HG03457 (cell line): ENCODE data around the gene DBH.

Experiments used
- ATAC-seq: cut with Tn5 transposase; IDR thresholded peaks from one replicate; pipeline ENCODE4 v1.9.1; 2021; ENCODE audit warnings: moderate number of reproducible peaks; ENCODE audit not compliant: unreplicated experiment

The DBH gene

GRCh38 chr9:133641861-133642595 is 5.9 kb downstream of the DBH start:
- no peak for ATAC-seq

- no peak for ATAC-seq
These were observed 6.7 kb downstream of the DBH start for GRCh38 chr9:133642708-133643361.

DNA sequence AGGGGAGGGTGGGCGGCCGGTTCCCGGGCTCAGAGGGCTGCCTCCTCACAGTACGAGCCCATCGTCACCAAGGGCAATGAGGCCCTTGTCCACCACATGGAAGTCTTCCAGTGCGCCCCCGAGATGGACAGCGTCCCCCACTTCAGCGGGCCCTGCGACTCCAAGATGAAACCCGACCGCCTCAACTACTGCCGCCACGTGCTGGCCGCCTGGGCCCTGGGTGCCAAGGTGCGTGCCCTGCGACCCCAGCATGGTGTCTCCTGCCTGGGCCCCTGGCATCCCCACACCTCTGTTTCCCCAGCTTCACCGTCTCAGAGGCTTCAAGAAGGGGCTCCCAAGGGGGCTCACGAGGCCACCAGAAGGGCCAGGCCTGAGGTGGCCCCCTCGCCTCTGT is 7.2 kb downstream of the DBH start:
- ATAC-seq = no peak

GRCh38 chr9:133643978-133644760 is 8.0 kb downstream of the DBH start:
- ATAC-seq = no peak

DNA sequence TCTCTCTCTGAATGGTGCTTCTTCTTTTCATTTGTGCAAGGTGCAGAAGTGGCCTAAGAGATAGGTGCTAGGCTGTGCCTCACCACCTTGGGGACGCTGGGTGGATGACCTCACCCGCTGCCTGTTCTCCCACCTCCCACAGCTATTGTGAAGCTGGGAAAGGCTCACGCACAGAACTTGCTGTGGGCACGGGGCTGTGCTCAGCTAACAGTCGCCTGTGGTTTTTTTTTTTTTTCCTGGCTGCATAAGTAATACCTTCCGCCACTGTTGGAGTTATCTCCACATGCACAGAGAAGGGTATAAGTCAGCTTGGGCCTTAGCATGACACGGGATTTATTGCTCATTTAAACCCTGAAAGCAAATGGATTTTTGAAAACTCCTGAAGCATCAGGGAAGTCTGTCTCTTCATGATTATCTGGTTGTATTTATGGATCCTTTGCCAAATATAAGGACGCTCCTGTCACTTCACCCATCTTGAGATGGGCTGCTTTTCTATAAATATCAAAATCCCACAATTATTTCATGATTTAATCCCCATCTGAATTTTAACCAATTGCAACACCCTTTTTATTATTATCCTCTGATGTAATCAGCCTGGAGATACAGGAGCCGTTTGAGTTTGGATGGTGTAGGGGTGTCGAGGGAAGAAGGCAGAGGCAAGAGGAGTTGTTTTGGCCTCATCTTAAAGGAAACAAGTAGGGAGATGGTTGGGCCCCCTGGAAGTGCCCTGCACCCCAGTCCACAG is 9.0 kb downstream of the DBH start:
- ATAC-seq = no peak

DNA sequence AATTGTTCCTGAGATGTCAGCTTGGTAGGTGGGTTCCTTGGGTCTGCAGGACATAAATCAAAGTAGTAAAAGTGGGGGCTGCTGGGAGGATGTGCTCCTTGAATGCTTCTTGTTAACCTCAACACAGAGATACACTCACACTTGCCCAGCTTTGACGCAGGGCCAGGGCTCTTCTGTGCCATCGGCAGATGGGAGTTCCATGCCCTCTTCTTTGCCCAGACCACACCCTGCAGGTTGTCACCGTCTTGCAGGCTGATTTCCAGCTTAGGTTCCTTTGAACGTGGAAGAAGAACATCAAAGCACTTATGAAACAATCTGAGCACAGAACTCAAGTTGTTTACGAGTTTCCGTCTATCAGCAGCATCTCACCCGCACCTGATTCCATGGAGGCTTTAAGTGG is 11.0 kb downstream of the DBH start:
- no peak for ATAC-seq

DNA sequence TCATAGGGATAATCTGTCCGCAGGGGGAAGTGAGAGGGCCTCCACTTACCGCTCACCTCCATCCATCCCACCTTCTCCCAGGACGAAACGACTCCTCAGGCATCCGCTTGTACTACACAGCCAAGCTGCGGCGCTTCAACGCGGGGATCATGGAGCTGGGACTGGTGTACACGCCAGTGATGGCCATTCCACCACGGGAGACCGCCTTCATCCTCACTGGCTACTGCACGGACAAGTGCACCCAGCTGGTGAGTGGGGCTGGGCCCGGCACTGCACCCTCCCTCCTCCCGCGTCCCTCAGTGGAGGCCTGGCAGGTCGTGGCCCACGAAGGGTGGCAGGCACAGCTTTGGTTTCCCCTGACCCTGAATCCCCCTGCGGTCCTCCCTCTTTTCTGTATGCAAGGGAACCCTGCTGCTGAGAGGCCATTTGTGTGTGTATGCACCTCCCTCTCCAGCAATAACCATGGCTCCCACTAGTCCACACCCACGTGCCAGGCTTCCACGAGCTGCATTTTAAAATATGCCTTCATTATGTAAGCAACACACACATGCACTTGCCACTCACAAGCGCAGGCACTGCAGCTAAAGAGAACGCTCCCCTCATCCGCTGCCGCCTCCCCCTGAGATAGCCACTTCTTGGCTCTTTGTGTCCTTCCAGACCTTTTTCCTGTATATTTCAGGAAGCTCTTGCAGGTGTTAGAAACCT is 11.8 kb downstream of the DBH start:
- ATAC-seq = no peak

DNA sequence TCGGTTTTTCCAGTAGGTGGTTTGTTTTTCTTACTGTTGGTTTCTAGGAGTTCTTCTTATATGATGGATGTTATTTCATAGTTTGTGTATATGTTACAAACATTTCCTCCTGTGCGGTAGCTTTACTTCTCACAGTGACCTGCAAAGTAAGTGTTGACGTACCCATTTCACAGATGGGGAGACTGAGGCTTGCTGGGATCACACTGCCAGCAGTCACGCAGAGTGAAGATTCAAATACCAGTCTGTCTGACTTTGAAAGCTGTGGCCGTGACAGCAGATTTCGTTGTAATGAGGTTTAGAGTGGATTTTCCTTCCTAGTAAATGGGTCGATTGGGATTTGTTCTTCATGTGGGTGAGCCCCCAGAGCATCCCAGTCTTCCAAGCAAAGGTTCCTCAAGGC is 13.0 kb downstream of the DBH start:
- ATAC-seq = no peak

- no peak for ATAC-seq
These were observed 13.9 kb downstream of the DBH start for GRCh38 chr9:133650026-133650425.

DNA sequence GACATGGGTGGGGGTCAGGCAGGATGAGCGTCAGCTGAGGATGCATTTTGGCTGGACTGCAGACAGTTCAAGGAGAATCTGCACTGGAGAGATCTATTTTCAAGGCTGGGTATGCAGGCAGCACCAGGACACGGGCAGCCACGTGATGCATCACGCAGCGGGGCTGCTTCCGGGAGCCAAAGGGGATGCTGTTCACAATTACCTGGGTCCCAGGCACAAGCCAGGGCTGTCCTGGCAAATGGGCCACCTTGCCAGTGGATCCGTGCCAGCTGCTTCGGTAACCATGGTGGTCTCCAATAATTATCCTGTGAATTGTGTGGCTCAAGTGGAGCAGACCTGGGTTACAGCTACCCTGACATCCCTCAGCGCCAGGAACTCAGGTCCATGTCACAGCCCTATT is 17.5 kb downstream of the DBH start:
- ATAC-seq = no peak

- ATAC-seq = no peak
These were observed 18.8 kb downstream of the DBH start for GRCh38 chr9:133654736-133655657.

DNA sequence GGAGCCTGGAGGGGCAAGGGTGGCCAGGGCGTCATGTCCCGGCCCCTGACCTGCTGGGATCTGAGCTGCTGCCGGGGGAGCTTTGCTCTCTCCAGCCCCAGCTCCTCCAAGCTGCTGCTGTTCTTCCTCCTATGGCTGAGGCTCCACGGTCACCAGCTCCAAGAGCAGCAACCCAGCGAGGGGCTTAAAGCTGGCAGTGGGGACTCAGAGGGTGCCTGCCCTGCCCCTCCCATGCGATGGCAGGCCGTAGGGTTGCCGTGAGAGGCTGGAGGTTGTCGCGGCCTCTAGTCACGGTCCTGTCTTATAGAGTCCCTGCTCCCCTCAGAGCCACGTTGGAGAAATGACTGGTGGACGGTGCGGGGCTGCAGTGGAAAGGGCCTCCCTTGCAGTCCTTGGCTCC is 19.5 kb downstream of the DBH start:
- no peak for ATAC-seq

GRCh38 chr9:133656211-133657119 is 20.3 kb downstream of the DBH start:
- ATAC-seq = no peak

- no peak for ATAC-seq
These were observed 21.0 kb downstream of the DBH start for GRCh38 chr9:133657120-133657661.

DNA sequence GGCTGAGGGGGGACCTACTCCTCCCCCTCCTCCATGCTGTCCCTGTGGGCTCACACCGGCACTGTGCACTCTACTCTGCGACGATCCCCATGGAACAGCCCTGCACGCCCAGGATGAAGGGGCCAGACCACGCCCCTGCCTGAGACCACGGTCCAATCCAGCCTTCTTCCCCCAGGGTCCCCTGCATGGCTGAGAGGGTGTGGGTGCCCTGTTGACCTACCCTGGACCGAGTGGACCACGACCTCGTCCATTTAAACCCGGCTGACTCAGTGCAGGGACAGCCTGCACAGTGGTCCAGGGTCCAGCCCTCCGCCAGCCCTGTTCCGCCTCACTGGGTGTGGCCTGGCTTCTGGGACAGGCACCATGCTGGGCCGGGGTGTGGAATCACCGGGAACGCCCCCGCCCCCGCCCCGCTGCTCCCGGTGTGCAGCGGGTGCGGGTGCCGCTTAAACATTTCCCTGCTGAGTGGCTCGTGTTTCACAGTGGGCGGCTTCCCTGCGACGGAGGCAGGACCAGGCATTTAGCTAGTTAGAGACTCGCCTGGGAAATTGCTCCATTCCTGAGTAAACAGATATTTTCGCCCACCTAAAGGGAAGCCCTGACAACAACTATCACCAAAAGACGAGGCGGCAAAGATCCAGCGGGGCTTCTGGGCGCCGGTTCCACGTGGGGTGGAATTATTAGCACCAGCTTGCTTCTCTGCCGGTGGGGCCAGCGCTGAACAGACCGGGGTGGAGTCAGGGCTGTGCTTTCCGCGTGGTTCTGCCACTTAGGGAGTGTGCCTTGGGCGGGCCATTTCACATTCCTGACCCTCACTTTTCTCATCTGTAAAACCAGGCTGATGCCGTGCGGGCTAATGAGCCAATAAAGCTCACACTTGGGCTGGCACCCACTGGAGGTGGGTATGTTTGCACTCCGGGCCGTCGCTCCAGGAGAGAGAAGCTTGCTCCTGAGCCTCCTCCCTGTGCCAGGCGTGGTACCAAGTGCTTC is 22.6 kb downstream of the DBH start:
- ATAC-seq = no peak

GRCh38 chr9:133659516-133659915 is 23.4 kb downstream of the DBH start:
- ATAC-seq = no peak
